AG09319 (cell line): ENCODE measurements around the gene ASB16.

Source experiments
- DNase-seq: peaks from one replicate; pipeline ENCODE4 v3.0.0-alpha.2; 2010; ENCODE audit warnings: low read depth; ENCODE audit errors: extremely low read depth
- TF ChIP-seq, protein P1 (sequence below): IDR thresholded peaks from 2 replicates; pipeline ENCODE4 v1.5.1; 2011; ENCODE audit warnings: low read depth, mild to moderate bottlenecking, inconsistent platforms, low read length, moderate library complexity

The ASB16 gene, protein sequence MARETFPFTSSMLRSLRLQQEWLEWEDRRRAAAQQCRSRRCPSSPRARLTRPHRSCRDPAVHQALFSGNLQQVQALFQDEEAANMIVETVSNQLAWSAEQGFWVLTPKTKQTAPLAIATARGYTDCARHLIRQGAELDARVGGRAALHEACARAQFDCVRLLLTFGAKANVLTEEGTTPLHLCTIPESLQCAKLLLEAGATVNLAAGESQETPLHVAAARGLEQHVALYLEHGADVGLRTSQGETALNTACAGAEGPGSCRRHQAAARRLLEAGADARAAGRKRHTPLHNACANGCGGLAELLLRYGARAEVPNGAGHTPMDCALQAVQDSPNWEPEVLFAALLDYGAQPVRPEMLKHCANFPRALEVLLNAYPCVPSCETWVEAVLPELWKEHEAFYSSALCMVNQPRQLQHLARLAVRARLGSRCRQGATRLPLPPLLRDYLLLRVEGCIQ

DNA sequence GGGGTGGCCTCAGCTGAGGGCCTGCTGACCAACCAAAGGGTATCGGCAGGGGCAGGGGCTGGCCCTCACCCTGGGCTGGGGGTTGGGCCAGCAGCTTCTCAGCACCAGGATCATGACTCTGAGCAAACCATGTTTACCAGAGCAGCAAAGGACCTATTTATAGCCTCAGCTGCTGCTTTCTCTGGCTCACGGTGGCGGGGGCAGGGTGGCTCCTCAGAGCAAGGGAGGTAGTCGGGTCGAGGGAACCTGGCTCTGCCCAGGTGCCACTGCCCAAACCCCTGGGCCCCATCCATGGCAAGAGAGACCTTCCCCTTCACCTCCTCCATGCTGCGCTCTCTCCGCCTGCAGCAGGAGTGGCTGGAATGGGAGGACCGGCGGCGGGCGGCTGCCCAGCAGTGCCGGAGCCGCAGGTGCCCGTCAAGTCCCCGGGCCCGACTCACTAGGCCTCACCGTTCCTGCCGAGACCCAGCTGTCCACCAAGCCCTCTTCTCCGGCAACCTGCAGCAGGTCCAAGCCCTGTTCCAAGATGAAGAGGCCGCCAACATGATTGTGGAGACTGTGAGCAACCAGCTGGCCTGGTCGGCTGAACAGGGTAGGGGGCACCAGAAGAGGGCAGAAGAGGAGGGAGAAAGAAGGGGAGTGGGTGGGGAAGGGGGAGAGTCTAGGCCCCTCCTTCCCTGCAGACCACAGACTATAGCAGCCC is at the start of gene ASB16:
Gene ASB16 (plus strand): TSS at position 206 of the 703 bp plus-strand sequence. CDS start 86 bp downstream, at position 292.
- TF ChIP-seq, protein P1, sequence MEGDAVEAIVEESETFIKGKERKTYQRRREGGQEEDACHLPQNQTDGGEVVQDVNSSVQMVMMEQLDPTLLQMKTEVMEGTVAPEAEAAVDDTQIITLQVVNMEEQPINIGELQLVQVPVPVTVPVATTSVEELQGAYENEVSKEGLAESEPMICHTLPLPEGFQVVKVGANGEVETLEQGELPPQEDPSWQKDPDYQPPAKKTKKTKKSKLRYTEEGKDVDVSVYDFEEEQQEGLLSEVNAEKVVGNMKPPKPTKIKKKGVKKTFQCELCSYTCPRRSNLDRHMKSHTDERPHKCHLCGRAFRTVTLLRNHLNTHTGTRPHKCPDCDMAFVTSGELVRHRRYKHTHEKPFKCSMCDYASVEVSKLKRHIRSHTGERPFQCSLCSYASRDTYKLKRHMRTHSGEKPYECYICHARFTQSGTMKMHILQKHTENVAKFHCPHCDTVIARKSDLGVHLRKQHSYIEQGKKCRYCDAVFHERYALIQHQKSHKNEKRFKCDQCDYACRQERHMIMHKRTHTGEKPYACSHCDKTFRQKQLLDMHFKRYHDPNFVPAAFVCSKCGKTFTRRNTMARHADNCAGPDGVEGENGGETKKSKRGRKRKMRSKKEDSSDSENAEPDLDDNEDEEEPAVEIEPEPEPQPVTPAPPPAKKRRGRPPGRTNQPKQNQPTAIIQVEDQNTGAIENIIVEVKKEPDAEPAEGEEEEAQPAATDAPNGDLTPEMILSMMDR: no peak
- DNase-seq: no peak

DNA sequence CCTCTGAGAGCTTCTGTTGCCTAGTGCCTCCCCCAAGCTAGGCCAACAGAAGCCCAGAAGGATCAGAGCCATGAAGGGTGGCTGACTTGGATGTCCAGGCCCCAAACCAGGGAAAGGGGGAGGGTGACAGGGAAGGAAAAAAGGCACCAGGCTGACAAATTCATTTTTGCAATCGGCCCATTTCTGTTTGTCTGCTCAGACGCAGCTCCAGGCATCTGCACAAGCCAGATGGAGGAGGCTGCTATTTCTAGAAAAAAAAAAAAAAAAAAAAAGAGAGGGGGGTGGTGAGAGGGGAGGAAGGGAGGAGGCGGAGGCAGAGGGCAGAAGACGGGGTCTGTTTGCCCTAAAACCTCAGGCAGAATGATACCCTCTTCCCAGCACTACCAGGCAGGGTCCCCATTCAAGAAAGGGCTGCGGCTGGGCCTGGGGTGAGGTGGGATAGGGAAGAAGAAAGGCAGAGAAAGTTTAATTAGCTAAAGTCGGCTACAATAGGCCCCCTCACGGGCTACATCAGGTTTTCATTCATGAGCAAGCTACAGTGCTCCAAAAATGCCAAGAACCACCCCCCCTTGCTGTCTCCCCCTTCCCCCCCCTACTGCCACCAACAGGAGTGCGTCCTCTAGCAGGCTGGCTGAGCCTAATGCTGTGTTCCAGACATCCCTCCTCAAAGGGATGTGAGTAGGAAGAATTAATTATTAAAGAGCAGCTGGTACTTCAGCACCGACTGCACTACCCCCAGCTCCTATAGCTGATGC is 49.5 kb upstream of the ASB16 start:
- no peak for DNase-seq
- TF ChIP-seq, protein P1: no peak

DNA sequence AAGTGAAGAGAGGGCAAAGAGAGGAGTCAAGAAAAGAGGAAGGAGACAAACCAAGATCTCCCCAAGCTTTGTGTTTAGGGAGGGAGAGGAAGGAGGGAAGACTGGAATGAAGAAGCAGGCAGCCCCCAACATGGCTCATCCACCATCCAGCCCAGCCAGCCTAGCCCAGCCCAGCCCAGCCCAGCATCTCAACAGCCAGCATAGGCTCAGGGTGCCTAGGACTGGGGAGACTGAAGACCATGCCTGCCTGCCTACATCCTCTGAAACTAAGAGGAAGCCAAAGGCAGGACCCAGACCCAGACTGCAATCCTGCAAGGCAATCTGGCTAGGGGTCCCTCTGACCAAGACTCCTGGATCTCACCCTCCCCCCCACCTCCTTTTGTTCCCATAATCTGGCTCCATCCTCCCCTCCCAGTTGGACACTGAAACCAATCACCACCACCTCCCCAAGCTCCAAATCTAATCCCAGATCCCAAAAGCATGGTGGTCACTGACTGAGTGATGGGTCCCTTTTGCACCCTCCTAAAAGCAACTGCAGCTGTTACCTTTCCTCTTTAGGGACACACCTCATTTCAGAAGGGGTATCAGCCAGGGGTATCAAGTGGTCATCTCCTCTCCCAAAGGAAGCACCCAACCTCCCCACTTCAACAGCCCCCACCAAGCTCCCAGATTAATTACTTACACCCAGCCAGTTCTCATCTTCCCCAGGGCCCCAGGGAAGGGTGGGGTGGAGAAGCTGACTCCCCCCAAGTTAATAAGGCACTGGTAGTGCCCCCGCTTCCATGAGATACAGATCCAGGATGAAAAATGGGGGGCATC is 48.3 kb upstream of the ASB16 start:
- no peak for DNase-seq
- TF ChIP-seq, protein P1: no peak

DNA sequence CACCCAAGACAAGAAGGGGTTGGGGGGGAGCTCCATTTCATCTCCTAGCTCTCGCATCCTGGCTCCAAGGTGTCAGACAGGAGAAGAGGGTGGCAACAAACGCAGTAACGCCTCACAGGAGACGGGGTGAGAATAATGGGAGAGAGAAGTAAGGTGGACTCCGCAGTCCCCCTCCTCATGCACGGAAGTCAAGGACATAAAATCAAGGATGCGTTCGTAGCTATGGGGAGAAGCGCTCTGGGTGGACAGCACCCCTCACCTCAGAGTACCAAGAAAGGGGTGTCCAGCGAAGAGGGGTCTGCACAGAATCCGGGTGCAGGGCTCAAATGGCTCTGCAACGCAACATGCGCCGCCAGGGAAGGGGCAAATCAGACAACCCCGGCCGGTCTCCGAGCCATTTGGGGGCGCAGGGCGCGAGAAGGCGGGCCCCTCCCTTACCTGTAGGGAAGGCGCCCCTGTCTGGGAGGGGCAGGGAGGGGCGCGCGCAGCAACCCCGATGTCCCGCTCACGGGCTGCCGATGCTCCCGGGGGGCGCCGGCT is 47.6 kb upstream of the ASB16 start:
- TF ChIP-seq, protein P1: no peak
- no peak for DNase-seq

DNA sequence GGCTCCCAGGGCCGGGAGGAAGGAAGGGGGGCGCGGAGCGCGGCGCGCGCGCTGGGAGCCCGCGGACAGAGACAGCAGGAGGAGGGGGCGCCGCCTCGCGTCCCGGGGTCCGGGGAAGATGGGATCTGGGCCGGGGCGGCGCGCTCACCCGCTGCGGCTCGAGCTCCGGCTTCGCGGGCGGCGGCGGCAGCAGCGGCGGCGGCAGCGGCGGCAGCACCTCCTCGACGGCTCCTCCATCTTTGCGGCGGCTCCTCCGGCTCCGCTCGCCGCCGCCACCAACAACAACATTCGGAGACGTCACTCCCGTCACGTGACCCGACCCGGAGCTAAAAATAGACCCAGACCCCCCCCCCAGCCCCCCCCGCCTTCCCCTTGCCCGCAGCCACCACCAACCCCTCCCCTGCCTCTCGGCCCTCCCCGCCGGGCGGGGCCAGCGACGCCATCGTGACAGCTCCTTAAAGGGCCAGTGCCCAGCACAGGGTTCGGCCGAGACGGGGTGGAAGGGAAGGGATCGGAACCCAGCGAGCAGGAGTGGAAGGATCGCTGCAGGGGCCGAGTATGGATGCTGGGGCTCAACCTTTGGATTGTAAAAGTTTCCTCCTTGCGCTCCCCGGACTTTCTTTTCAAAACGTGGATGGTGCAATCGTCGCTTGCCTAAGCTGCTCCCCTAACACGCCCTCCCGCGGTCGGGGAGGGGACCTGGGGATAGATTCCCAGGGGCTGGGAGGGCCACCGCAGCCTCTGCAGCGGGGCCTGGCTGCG is 47.0 kb upstream of the ASB16 start, which contains the start of gene HDAC5:
Gene HDAC5 (minus strand): TSS at position 286 of the 762 bp plus-strand sequence. CDS start 6,126 bp downstream, outside the sequence.
- DNase-seq: peak; percentile 85
- TF ChIP-seq, protein P1: peak; percentile 61

DNA sequence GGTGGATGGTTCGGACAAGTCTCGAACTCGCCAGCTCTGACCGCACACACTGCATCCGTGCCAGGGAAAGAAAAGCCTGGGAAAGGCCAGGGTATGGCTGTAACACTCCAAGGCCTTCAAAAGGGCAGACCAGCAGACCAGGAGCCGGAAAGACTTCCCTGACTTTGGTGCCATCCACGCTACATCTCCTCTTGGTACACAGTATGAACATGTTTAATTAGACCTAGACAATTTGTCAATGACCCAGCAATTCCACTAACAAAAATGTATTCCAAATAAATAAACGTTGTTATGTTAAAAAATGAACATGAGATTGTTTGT is 46.4 kb upstream of the ASB16 start:
- DNase-seq: no peak
- TF ChIP-seq, protein P1: no peak
